Islet precursor cell (in vitro differentiated cells): ENCODE results near the gene CCDC148.
"Not testable (repeated sequence)": the region's sequence is repeated elsewhere in the genome, so short reads cannot be mapped to it uniquely, and the experiment has no call there.

Experiments used
- DNase-seq: peaks from one replicate; pipeline ENCODE4 v3.0.0-alpha.2; 2018

CCDC148 gene

DNA sequence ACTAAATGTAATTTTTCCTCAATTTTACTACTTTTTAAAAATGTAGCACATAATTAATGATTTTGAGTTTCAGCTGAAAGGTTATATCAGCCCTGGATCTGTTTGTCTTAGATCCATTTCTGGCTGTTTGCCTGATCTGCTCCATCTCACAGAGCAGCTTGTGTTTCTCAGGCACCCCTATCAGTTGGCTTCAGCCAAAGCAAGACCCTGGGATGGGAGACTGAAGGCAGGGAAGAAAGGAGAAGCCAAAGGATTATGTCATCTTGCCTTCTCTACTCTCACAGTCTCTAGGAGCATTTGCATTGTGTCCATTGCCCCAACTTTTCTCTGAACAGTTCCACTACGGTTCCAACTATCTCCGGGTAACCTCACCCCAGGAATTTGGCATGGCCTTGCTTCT, 110.5 kb downstream of the CCDC148 start:
- no peak for DNase-seq

GRCh38 chr2:158339513-158339912, 117.0 kb downstream of the CCDC148 start:
- DNase-seq: no peak

- DNase-seq: no peak
Measured at GRCh38 chr2:158337018-158337417, 119.5 kb downstream of the CCDC148 start.

DNA sequence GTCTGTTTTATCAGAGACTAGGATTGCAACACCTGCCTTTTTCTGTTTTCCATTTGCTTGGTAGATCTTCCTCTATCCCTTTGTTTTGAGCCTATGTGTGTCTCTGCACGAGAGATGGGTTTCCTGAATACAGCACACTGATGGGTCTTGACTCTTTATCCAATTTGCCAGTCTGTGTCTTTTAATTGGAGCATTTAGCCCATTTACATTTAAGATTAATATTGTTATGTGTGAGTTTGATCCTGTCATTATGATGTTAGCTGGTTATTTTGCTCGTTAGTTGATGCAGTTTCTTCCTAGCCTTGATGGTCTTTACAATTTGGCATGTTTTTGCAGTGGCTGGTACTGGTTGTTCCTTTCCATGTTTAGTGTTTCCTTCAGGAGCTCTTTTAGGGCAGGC, 124.8 kb downstream of the CCDC148 start:
- not testable (repeated sequence) for DNase-seq

DNA sequence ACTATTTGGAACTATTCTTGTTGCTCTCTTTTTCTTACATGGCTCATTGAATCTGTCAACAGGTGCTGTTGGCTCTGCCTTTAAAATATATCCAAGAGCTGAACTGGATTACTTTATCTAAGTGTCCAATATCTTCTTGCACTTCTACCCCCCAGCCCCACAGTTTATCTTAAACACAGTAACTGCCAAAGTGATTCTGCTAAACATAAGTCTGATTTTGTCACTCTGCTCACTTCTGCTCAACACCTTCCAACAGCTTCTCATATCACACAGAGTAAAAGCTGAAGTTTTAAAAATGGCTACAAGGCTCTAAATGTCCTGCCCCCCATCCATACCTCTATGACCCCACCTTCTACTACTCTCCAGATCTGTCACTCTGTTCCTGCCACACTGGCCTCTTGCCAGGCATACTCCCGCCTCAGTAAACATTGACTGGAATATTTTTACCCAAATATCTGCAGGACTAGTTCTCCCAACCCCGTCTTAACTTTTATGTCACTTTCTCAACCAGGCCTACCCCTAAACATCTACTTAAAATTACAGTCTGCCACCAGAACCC, 130.7 kb downstream of the CCDC148 start:
- DNase-seq: no peak

DNA sequence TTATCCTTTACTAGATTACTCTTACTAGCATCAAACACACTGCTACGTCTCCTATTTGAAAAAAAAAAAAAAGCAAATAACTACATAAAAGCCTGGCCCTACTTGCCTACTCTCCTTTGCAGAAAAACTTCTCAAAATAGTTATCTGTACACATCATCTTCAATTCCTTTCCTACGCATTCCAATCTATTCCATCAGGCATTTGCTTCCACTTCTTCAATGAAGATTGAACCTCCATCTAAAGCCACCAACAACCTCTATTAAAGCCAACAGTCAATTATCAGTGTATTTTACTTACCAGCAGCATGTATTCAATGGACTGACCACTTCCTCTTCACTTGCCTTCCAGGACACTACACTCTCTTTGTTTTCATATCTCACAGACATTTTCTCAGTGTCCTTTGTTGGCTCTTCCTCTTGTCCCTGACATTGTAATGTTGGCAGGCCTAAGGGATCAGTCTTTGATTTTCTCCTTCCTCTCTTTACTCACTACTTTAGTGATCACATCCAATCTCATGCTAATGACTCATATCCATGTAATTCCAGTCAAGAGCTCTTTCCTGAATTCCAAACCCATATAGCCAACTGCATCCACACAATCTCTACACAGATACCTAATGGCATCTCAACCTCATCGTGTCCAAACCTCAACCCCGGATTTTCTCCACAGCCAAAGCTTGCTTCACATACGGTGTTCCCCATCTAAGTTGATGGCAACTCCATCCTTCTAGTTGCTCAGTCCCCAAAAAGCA, 131.3 kb downstream of the CCDC148 start:
- no peak for DNase-seq

DNA sequence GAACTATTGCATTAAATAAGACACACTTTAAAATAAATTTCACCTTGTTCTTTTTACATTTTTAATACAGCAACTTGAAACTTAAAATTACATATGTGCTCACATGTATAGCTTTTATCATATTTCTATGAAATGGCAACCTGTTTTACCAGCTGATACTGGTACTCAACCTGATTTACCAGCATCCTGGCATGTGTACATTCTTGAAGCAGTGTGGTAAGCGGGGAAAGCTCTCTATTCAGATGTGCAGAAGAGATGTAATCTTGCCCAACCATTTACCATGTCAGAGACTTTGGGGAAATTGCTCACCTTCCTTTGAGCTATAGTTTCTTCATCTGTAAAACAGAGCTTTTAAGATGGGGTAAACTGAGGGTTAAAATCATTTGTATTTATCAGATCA, 133.2 kb downstream of the CCDC148 start:
- DNase-seq: no peak

GRCh38 chr2:158321264-158321663, 135.3 kb downstream of the CCDC148 start:
- DNase-seq: no peak

DNA sequence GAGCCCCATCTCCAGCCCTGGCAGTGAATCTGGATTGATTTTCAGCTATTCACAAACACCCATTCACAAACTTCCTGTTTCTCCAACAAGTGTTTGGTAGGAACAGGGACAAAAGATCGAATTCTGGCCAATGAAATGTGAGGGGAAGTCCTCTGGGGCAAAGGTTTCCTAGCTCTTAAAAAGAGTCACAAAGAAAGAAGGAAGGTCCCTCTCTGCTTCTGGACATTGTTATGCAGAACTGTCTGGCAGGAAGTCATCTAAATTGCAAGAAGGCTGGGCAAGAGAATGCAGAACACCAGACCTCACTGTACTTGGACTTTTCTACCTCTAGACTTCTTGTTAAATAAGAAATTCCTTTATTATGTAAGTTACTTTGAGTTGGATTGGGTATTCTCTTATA, 137.3 kb downstream of the CCDC148 start:
- no peak for DNase-seq

GRCh38 chr2:158317642-158318041, 138.9 kb downstream of the CCDC148 start:
- DNase-seq: no peak

DNA sequence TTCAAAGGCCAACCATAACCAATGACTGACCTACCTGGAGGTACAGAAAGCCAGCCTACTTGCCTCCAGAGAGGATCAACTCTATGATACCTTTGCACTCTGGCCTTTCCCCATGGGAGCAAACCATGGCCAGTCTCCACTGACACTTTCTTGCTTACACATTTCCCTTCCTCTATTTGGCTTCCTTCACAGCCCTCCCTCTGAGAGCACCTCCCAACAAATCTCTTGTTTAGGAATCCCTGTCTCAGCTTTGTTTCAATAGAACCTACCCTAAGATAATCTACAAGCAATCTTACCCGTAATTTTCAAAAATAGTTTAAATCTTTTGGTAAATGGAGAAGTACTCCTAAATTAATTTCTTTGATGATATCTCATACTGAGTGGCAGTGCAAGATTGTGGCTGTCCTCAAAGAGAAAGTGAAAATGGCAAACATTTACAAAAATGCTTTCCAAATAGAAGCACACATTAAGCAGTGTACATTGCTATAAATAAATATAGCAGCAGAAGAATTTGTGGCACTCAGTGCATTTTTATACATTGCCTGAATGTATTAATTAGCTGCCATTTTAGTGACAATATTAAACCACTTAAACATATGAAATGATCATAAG, 140.6 kb downstream of the CCDC148 start:
- no peak for DNase-seq

GRCh38 chr2:158315000-158315399, 141.6 kb downstream of the CCDC148 start:
- DNase-seq: no peak

DNA sequence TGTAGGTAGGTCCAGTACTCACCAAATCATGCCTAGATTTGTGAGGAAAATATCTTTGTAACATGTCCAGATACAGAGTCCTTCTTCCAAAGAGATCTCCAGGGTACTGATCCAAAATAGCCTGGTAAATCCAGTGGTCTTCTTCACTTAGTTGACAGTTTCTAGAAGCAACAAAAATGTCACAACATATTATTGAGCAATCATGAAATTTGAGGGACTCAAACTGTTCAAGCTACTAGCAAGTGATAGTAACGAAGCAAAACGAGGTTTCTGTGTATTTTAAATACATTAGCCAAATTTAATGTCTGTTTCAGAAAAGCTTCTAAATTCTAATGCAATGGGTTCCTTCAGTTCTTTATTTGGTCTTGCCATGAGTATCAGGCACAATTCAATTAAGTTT, 142.8 kb downstream of the CCDC148 start:
- DNase-seq: no peak

- no peak for DNase-seq
Measured at GRCh38 chr2:158312981-158313380, 143.6 kb downstream of the CCDC148 start.

DNA sequence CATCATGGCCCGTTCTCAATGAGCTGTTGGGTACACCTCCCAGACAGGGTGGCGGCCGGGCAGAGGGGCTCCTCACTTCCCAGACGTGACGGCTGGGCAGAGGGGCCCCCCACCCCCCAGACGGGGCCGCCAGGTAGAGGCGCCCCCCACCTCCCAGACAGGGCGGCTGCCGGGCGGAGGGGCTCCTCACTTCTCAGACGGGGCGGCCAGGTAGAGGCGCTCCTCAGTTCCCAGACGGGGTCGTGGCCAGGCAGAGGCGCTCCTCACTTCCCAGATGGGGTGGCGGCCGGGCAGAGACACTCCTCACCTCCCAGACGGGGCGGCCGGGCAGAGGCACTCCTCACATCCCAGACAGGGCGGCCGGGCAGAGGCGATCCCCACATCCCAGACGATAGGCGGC, 146.1 kb downstream of the CCDC148 start:
- DNase-seq: not testable (repeated sequence)

GRCh38 chr2:158305501-158305900, 151.1 kb downstream of the CCDC148 start:
- no peak for DNase-seq

GRCh38 chr2:158300394-158300793, 156.2 kb downstream of the CCDC148 start:
- no peak for DNase-seq

DNA sequence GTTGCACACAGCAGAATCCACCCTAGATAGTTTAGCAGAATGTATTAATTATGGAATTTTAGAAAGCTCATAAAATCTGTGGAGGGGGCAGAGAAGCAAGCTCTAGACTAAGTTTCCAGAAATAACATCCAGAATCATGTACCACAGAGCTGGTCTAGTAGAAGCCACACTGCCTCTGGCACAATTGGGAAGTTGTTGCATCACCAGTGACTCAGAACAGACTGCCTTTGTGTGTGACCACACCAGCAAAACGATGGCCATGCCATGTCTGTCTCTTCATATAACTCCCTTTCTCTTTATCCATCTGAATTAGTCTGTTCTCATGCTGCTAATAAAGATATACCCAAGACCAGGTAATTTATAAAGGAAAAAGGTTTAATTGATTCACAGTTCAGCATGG, 158.9 kb downstream of the CCDC148 start:
- DNase-seq: peak; percentile 61

GRCh38 chr2:158297120-158297519, 159.4 kb downstream of the CCDC148 start:
- no peak for DNase-seq

DNA sequence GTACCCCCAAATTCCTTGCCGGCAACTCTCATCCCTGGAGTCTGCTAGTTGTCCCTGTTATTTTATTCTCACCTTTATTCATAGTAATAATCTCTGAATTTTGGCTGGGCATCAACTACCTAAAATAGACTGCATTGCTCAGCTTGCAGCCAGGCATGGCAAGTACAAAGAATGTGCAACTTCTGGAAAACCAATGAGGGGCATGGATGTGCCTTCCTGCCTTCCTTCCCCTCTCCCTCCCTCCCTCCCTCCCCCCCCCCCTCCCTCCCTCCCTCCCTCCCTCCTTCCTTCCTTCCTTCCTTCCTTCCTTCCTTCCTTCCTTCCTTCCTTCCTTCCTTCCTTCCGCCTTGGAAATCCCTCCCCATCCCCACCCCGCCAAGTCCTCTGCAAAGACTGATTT, 162.8 kb downstream of the CCDC148 start:
- no peak for DNase-seq

- no peak for DNase-seq
Measured at GRCh38 chr2:158291544-158292180, 164.9 kb downstream of the CCDC148 start.

DNA sequence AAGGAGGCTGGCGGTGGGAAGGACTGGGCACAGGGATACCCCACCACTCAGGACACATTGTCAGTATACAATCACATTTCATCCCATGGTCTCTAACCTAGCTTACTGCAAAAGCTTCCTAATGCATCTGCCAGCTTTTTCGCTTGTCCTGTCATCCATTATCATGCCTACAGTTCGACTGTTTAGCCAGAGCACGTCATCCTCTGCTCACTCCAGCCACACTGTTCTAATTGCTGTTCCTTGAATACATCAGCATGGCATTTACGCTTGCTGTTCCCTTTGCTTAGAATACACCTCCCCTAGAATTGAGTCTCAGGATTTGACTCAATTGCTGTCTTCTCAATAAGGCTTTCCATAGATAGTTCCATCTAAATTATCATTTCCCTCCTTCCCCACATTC, 166.3 kb downstream of the CCDC148 start:
- DNase-seq: no peak

- no peak for DNase-seq
Measured at GRCh38 chr2:158276619-158277471, 179.7 kb downstream of the CCDC148 start.
